MCF 10A (cell line): ENCODE measurements around the gene CCR1. TPM values are rescaled to one million over a fixed set of nuclear protein-coding genes. Genes with fewer than 3 reads are reported as not detected.

Experiments
- BruUV-seq: library from RNA; stranded (reverse); fragments of 400-500 nt; replicated peaks from 2 replicates; lab custom pipeline; 2021; lab: Mats Ljungman, UMichigan
- CTCF ChIA-PET: fragments of 300-600 bp; sonication (Branson Sonifier 250); formaldehyde crosslinking; extraction: SDS; loops from one replicate; lab custom pipeline; 2021; ENCODE audit warnings: antibody characterized with exemption, inconsistent platforms; lab: Yijun Ruan, JAX
- POLR2A ChIA-PET: fragments of 300-600, 350-650 bp; sonication (Branson Sonifier 250); formaldehyde crosslinking; extraction: SDS; loops from one replicate; lab custom pipeline; 2020; ENCODE audit warnings: antibody characterized with exemption, inconsistent platforms; lab: Yijun Ruan, JAX
- DNase-seq: peaks from one replicate; pipeline ENCODE4 v3.0.0-alpha.2; 2018; ENCODE audit not compliant: unreplicated experiment
- H3K27ac Mint-ChIP-seq: one replicate; pipeline ENCODE4 v1.8.0; 2022; ENCODE audit warnings: mild to moderate bottlenecking, low read depth, mixed read lengths; ENCODE audit not compliant: unreplicated experiment
- H3K27me3 Mint-ChIP-seq: one replicate; pipeline ENCODE4 v1.8.0; 2022; ENCODE audit warnings: mixed read lengths; ENCODE audit not compliant: insufficient read depth, unreplicated experiment
- H3K36me3 Mint-ChIP-seq: one replicate; pipeline ENCODE4 v1.8.0; 2022; ENCODE audit warnings: mild to moderate bottlenecking, moderate library complexity, mixed read lengths; ENCODE audit not compliant: insufficient read depth, unreplicated experiment
- H3K4me1 Mint-ChIP-seq: one replicate; pipeline ENCODE4 v1.8.0; 2022; ENCODE audit warnings: mixed read lengths; ENCODE audit not compliant: insufficient read depth, unreplicated experiment
- H3K4me3 Mint-ChIP-seq: one replicate; pipeline ENCODE4 v1.8.0; 2022; ENCODE audit warnings: mild to moderate bottlenecking, moderate library complexity, mixed read lengths; ENCODE audit not compliant: unreplicated experiment
- H3K9me3 Mint-ChIP-seq: one replicate; pipeline ENCODE4 v1.8.0; 2022; ENCODE audit warnings: mixed read lengths; ENCODE audit not compliant: unreplicated experiment
- CTCF ChIP-seq: fragments of 200-600 bp; IDR thresholded peaks from one replicate; pipeline ENCODE4 v1.8.0; 2022; ENCODE audit warnings: antibody characterized with exemption, mild to moderate bottlenecking; ENCODE audit not compliant: unreplicated experiment
- intact Hi-C: fragments of 100-400 bp; cut with micrococcal nuclease; formaldehyde crosslinking; loops from 2 replicates; pipeline ENCODE4 v1.14.1; 2022
- total RNA-seq: library from RNA; stranded (reverse); gene quantifications from 2 replicates; pipeline ENCODE4 v1.2.3, GENCODE V29; 2022

Gene CCR1
- total RNA-seq, 1 experiment from 2014 or later = not detected

DNA sequence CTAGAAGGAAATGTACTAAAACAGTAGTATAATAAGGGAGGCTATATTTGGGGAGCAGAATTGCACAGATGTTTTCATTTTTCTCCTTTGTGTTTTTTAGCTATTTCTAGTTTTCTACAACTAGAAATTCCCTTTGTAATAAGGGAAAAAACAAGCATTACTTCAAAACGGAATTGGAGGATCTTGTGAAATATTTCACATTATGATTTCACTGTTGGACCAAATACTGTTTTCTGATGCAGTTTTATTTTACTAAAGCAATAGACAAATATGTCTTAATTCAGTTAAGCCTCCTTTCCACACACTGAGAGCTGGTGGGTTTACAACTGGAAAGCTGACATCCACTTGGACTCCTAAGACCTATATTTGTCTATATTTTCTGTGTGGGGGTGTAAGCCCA is 7.3 kb downstream of the CCR1 start:
- Mint-ChIP-seq H3K4me1 (no peaks in the 10 kb centered on the region), H3K9me3 (no peaks in the 10 kb centered on the region), H3K27ac (no peak overlapping the region), H3K36me3 (no peaks in the 10 kb centered on the region), H3K27me3 (no peaks in the 10 kb centered on the region), H3K4me3 (no peak overlapping the region)
- no TSS peak for BruUV-seq
- ChIA-PET POLR2A (interaction anchor here (1.0 kb wide), 1 partner anchor 34 kb away, joined by 3 read pairs; no protein-coding TSS in a partner anchor), CTCF (interaction anchor here (1.2 kb wide), 1 partner anchor 115 kb away, joined by 3 read pairs; no protein-coding TSS in a partner anchor)
- intact Hi-C loops = loop anchor here (10.0 kb wide), 1 partner anchor 266 kb away; no protein-coding TSS in a partner anchor
- TF ChIP-seq CTCF = no peak
- no peak for DNase-seq

GRCh38 chr3:46200211-46200610 is 7.9 kb downstream of the CCR1 start:
- no peaks in the 10 kb centered on the region for H3K36me3 Mint-ChIP-seq
- H3K27me3 Mint-ChIP-seq = no peaks in the 10 kb centered on the region
- no peak for DNase-seq
- H3K4me3 Mint-ChIP-seq = no peak overlapping the region
- H3K27ac Mint-ChIP-seq = no peak overlapping the region
- CTCF ChIA-PET = interaction anchor here (1.2 kb wide), 1 partner anchor 114 kb away, joined by 3 read pairs; no protein-coding TSS in a partner anchor
- peaks cover under 1% of the 10 kb centered on the region for H3K4me1 Mint-ChIP-seq
- POLR2A ChIA-PET = interaction anchor here (1.0 kb wide), 1 partner anchor 33 kb away, joined by 3 read pairs; no protein-coding TSS in a partner anchor
- BruUV-seq = no TSS peak
- H3K9me3 Mint-ChIP-seq = no peaks in the 10 kb centered on the region
- intact Hi-C loops = loop anchor here (10.0 kb wide), 1 partner anchor 265 kb away; no protein-coding TSS in a partner anchor
- no peak for TF ChIP-seq CTCF

DNA sequence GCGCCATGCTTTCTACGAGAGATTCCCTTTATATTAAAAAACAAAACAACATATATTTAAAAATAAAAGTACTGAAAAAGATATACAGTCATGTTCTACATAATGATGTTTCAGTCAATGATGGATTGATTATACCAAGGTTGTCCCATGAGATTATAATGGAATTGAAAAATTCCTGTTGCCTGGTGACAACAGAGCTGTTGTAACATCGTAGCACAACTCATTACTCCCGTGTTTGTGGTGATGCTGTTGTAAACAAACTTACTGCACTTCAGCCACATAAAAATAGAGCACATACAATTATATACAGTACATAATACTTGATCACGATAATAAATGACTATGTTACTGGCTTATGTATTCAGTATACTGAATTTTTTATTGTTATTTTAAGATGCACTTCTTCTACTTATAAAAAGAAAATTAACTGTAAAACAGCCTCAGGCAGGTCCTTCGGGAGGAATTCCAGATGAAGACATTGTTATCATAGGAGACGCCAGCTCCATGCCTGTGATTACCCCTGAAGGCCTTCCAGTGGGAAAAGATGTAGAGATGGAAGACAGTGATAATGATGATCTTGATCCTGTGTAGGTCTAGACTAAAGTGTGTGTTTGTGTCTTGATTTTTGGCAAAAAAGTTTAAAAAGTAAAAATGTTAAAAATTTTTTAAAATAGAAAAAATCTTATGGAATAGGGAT is 11.7 kb downstream of the CCR1 start:
- no peak for DNase-seq
- Mint-ChIP-seq H3K9me3 (no peaks in the 10 kb centered on the region), H3K27ac (no peak overlapping the region), H3K27me3 (no peaks in the 10 kb centered on the region), H3K36me3 (no peaks in the 10 kb centered on the region), H3K4me1 (peaks cover 23% of the 10 kb centered on the region), H3K4me3 (no peak overlapping the region)
- intact Hi-C loops = no loop called here
- no peak for TF ChIP-seq CTCF
- ChIA-PET CTCF (interaction anchor here (0.6 to 1.3 kb wide), 2 partner anchors 14 to 256 kb away, joined by 3 read pairs; no protein-coding TSS in a partner anchor), POLR2A (interaction anchor here (1.0 to 1.2 kb wide), 2 partner anchors 9 to 33 kb away, joined by 3 read pairs; no protein-coding TSS in a partner anchor)
- BruUV-seq = no TSS peak

DNA sequence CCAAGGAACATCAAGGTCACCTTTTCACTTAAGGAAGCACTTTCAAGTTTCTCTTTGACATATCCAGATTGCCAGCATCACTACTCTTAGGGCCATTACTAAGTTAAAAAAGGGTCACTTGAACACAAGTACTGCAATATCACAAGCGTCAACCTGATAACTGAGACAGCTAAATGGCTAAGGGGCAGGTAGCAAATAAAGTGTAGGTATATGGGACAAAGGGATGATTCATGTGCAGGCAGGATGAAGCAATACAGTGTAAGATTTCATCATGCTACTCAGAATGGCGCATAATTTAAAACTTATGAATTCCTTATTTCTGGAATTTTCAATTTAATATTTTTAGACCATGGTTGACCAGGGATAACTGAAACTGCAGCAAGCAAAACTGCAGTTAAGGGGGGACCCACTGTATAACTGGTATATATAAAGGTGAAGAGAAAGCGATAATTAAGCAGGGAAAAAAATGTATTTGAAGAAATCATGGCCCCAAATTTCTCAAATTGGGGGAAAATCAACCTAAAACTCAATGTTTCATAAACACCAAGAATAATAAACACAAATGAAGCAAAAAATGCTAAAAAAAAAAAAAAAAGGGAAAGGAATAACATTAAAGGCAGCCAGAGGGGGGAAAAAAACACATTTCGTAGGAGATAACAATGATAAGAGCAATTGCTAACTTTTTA is 13.1 kb downstream of the CCR1 start:
- H3K36me3 Mint-ChIP-seq = no peaks in the 10 kb centered on the region
- no peaks in the 10 kb centered on the region for H3K9me3 Mint-ChIP-seq
- CTCF ChIA-PET = no interaction called here
- no TSS peak for BruUV-seq
- TF ChIP-seq CTCF = no peak
- H3K4me3 Mint-ChIP-seq = no peak overlapping the region
- intact Hi-C loops = no loop called here
- H3K27me3 Mint-ChIP-seq = no peaks in the 10 kb centered on the region
- H3K27ac Mint-ChIP-seq = no peak overlapping the region
- POLR2A ChIA-PET = no interaction called here
- H3K4me1 Mint-ChIP-seq = peaks cover 23% of the 10 kb centered on the region
- peak; percentile 71 for DNase-seq
